T-helper 1 cell (primary cell): ENCODE results near the gene OXTR.

Source experiments
- DNase-seq, 5 donors: peaks; one replicate each; pipeline ENCODE4 v3.0.0-alpha.2; 2012 to 2020
- total RNA-seq, 4 donors: gene quantifications; one replicate each; lab custom pipeline; 2026; lab: John Stamatoyannopoulos, UW

Gene OXTR
- 0 to 0.59 (median 0.40) reads per million in 4 donors for total RNA-seq

- peak in 3 of 5 donors; percentile 16 to 49 (median 20) for DNase-seq
These were observed at the start of gene OXTR for GRCh38 chr3:8769088-8769822. Gene OXTR (minus strand): TSS chr3:8769613. CDS start chr3:8768187, 1,426 bp downstream.

- DNase-seq = no peak
These were observed 48.1 kb upstream of the OXTR start for GRCh38 chr3:8817486-8817885.

GRCh38 chr3:8816106-8816505, 46.7 kb upstream of the OXTR start:
- DNase-seq = no peak

- DNase-seq = no peak
These were observed 44.0 kb upstream of the OXTR start for GRCh38 chr3:8813411-8813810.

- DNase-seq = no peak
These were observed 41.1 kb upstream of the OXTR start for GRCh38 chr3:8810561-8810960.

- DNase-seq = no peak
These were observed 36.4 kb upstream of the OXTR start for GRCh38 chr3:8805774-8806173.

GRCh38 chr3:8802256-8802655, 32.8 kb upstream of the OXTR start:
- DNase-seq = no peak

GRCh38 chr3:8800016-8800415, 30.6 kb upstream of the OXTR start:
- DNase-seq = no peak

- DNase-seq = no peak
These were observed 24.8 kb upstream of the OXTR start for GRCh38 chr3:8794247-8794646.

- DNase-seq = no peak
These were observed 23.8 kb upstream of the OXTR start for GRCh38 chr3:8793242-8793641.

- DNase-seq = no peak
These were observed 21.1 kb upstream of the OXTR start for GRCh38 chr3:8790529-8790928.

GRCh38 chr3:8784676-8785435, 15.4 kb upstream of the OXTR start:
- DNase-seq = no peak

- no peak for DNase-seq
These were observed 10.9 kb upstream of the OXTR start for GRCh38 chr3:8780279-8780678.

- DNase-seq = no peak
These were observed 9.1 kb upstream of the OXTR start for GRCh38 chr3:8778475-8778874.

- no peak for DNase-seq
These were observed 8.5 kb upstream of the OXTR start for GRCh38 chr3:8777978-8778267.

- no peak for DNase-seq
These were observed 8.0 kb upstream of the OXTR start for GRCh38 chr3:8777201-8777977.

GRCh38 chr3:8776406-8776805, 7.0 kb upstream of the OXTR start:
- no peak for DNase-seq

GRCh38 chr3:8775602-8776001, 6.2 kb upstream of the OXTR start:
- DNase-seq = no peak

GRCh38 chr3:8775181-8775580, 5.8 kb upstream of the OXTR start:
- no peak for DNase-seq

GRCh38 chr3:8773941-8774542, 4.6 kb upstream of the OXTR start:
- no peak for DNase-seq

- no peak for DNase-seq
These were observed 887 bp downstream of the OXTR start for GRCh38 chr3:8768364-8769087.

GRCh38 chr3:8767667-8768363, 1.6 kb downstream of the OXTR start:
- peak in 1 of 5 donors; percentile 9 for DNase-seq
